HG03135 (cell line): Measurements from ENCODE around the gene CTIF.

Source experiments
- ATAC-seq: cut with Tn5 transposase; IDR thresholded peaks from one replicate; pipeline ENCODE4 v1.9.1; 2021; ENCODE audit warnings: mild to moderate bottlenecking, moderate library complexity; ENCODE audit not compliant: unreplicated experiment

CTIF gene

GRCh38 chr18:48872234-48873145 lies 333.7 kb downstream of the CTIF start:
- ATAC-seq: no peak

- ATAC-seq: no peak
These were observed 335.4 kb downstream of the CTIF start for GRCh38 chr18:48874233-48874632.

- no peak for ATAC-seq
These were observed 335.9 kb downstream of the CTIF start for GRCh38 chr18:48874701-48875162.

- no peak for ATAC-seq
These were observed 336.6 kb downstream of the CTIF start for GRCh38 chr18:48875314-48875941.

GRCh38 chr18:48875942-48876511 lies 337.2 kb downstream of the CTIF start:
- no peak for ATAC-seq

GRCh38 chr18:48876590-48876989 lies 337.8 kb downstream of the CTIF start:
- no peak for ATAC-seq

- ATAC-seq: no peak
These were observed 339.1 kb downstream of the CTIF start for GRCh38 chr18:48877941-48878340.

GRCh38 chr18:48878471-48878870 lies 339.6 kb downstream of the CTIF start:
- no peak for ATAC-seq

GRCh38 chr18:48879008-48879431 lies 340.2 kb downstream of the CTIF start:
- ATAC-seq: no peak

GRCh38 chr18:48880931-48881330 lies 342.1 kb downstream of the CTIF start:
- ATAC-seq: no peak

- no peak for ATAC-seq
These were observed 343.5 kb downstream of the CTIF start for GRCh38 chr18:48882379-48882778.

GRCh38 chr18:48884306-48884705 lies 345.5 kb downstream of the CTIF start:
- no peak for ATAC-seq

- no peak for ATAC-seq
These were observed 345.9 kb downstream of the CTIF start for GRCh38 chr18:48884771-48885170.

- no peak for ATAC-seq
These were observed 346.6 kb downstream of the CTIF start for GRCh38 chr18:48885266-48885923.

- ATAC-seq: no peak
These were observed 347.1 kb downstream of the CTIF start for GRCh38 chr18:48885924-48886400.

- no peak for ATAC-seq
These were observed 347.9 kb downstream of the CTIF start for GRCh38 chr18:48886520-48887293.

GRCh38 chr18:48887294-48887904 lies 348.6 kb downstream of the CTIF start:
- no peak for ATAC-seq

GRCh38 chr18:48887905-48888772 lies 349.3 kb downstream of the CTIF start:
- no peak for ATAC-seq

GRCh38 chr18:48888773-48889080 lies 349.9 kb downstream of the CTIF start:
- ATAC-seq: no peak
